ENCODE data around the gene CD200. TPM values are rescaled to one million over a fixed set of nuclear protein-coding genes. Genes with fewer than 3 reads are reported as not detected.

CD200 gene
- total and polyA plus RNA-seq, 7 donors: 0.59 to 1.5 (median 0.68) TPM

GRCh38 chr3:112304611-112305010 is 28.3 kb upstream of the CD200 start:
- Histone ChIP-seq H3K9me3 (no peaks in the 10 kb centered on the region), H3K4me3 (peak overlapping the region; percentile 63), H3K27ac (no peak overlapping the region), H3K27me3 (ENCODE audit: insufficient read depth in 3 of 3, low read length in 2 of 3) (no peaks in the 10 kb centered on the region), H3K4me1 (peaks cover 4% of the 10 kb centered on the region), H3K36me3 (ENCODE audit: insufficient read depth in 1 of 2, low read depth in 1 of 2) (no peaks in the 10 kb centered on the region)
- ATAC-seq: no peak
- intact Hi-C loops (cut with DNase I): no loop called here
- DNase-seq: no peak
- WGBS, 3 donors: 53 to 63% (median 59%) methylated on average over 2 of the region's 2 CpGs
- TF ChIP-seq, protein P1, sequence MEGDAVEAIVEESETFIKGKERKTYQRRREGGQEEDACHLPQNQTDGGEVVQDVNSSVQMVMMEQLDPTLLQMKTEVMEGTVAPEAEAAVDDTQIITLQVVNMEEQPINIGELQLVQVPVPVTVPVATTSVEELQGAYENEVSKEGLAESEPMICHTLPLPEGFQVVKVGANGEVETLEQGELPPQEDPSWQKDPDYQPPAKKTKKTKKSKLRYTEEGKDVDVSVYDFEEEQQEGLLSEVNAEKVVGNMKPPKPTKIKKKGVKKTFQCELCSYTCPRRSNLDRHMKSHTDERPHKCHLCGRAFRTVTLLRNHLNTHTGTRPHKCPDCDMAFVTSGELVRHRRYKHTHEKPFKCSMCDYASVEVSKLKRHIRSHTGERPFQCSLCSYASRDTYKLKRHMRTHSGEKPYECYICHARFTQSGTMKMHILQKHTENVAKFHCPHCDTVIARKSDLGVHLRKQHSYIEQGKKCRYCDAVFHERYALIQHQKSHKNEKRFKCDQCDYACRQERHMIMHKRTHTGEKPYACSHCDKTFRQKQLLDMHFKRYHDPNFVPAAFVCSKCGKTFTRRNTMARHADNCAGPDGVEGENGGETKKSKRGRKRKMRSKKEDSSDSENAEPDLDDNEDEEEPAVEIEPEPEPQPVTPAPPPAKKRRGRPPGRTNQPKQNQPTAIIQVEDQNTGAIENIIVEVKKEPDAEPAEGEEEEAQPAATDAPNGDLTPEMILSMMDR (IDR thresholded peaks at IDR 0.05): peak; percentile 15

- WGBS, 3 donors: 89 to 96% (median 91%) methylated on average over 9 of the region's 9 CpGs
- H3K27ac ChIP-seq: no peak overlapping the region
These were observed 26.1 kb upstream of the CD200 start for GRCh38 chr3:112306825-112307224.

GRCh38 chr3:112307557-112307956 is 25.4 kb upstream of the CD200 start:
- Histone ChIP-seq H3K27me3 (ENCODE audit: insufficient read depth in 3 of 3, low read length in 2 of 3) (no peaks in the 10 kb centered on the region), H3K4me1 (peaks cover 4% of the 10 kb centered on the region), H3K27ac (no peak overlapping the region), H3K9me3 (no peaks in the 10 kb centered on the region), H3K36me3 (ENCODE audit: insufficient read depth in 1 of 2, low read depth in 1 of 2) (no peaks in the 10 kb centered on the region), H3K4me3 (no peak overlapping the region)
- 87 to 95% (median 89%) methylated on average over 4 of the region's 4 CpGs for WGBS, 3 donors
- ATAC-seq (no peak), DNase-seq (no peak)
- intact Hi-C loops (cut with DNase I): no loop called here
- TF ChIP-seq, protein P1 (IDR thresholded peaks at IDR 0.05): no peak

More at GRCh38 chr3:112306825-112307224, 26.1 kb upstream of the CD200 start:
- no peaks in the 10 kb centered on the region for H3K36me3 ChIP-seq (ENCODE audit: insufficient read depth in 1 of 2, low read depth in 1 of 2)
- no peaks in the 10 kb centered on the region for H3K27me3 ChIP-seq (ENCODE audit: insufficient read depth in 3 of 3, low read length in 2 of 3)
- DNase-seq (no peak), ATAC-seq (no peak)
- H3K4me3 ChIP-seq: no peak overlapping the region
- H3K4me1 ChIP-seq: peaks cover 4% of the 10 kb centered on the region
- TF ChIP-seq, protein P1 (IDR thresholded peaks at IDR 0.05): no peak
- intact Hi-C loops (cut with DNase I): no loop called here
- no peaks in the 10 kb centered on the region for H3K9me3 ChIP-seq

DNA sequence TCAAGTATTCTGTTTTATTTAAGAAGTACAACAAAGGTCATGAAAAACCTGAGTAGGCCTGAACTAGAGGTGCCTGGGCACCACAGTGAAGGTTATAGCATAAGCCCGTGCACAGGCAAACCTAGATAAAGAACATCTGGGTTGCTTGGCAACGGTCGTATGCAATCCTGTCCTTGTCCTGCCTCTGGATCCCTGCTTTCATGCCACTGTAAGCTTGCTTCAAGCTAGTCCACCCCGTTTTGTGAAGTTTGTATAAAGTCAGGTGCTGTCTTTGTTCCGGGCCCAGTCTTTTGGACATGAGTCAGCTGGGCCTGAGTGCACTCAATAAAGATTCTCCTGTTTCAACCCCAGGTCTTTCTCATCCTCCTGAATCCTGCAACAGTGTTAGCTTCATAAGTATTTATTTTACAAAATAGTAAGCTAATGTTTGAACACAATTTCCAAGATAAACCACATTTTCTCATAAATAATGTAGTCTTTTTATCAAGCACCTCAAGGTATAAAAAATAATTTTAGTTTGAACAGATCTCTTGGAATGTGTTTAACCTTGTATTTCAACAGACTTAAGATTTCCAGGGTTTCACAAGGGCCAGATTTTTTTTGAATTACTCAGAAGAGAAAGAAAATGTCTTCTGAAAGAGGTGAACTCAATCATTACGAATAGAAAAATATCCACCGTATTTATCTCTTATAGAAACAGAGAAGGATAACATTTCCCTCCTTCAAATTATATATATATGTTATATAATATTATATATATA is 24.6 kb upstream of the CD200 start:
- H3K27ac ChIP-seq: no peak overlapping the region
- H3K36me3 ChIP-seq (ENCODE audit: insufficient read depth in 1 of 2, low read depth in 1 of 2): no peaks in the 10 kb centered on the region
- intact Hi-C loops (cut with DNase I): no loop called here
- DNase-seq (no peak), ATAC-seq (no peak)
- peaks cover 4% of the 10 kb centered on the region for H3K4me1 ChIP-seq
- H3K27me3 ChIP-seq (ENCODE audit: insufficient read depth in 3 of 3, low read length in 2 of 3): no peaks in the 10 kb centered on the region
- 51 to 56% (median 52%) methylated on average over 7 of the region's 7 CpGs for WGBS, 3 donors
- H3K9me3 ChIP-seq: no peaks in the 10 kb centered on the region
- H3K4me3 ChIP-seq: no peak overlapping the region
- TF ChIP-seq, protein P1 (IDR thresholded peaks at IDR 0.05): no peak

DNA sequence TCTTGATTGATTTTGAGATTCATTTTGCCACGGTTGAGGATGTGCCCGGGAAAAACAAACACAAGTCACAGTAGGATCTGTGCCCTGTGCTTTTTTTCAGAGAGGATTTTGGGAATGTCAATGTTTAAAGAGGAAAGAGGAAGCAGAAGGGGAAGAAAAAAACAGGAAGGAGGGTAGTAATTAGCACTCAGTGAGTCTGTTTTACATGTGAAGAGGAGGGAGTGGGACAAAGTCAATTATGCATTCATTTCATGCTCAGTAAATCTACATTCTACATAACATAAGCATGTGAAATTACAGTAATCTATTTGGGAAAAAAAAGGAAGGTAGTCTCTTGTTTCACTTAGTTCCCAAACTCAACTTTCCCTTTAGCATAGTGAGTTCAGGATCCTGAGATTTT is 18.3 kb upstream of the CD200 start:
- no peaks in the 10 kb centered on the region for H3K36me3 ChIP-seq (ENCODE audit: insufficient read depth in 1 of 2, low read depth in 1 of 2)
- peaks cover 3% of the 10 kb centered on the region for H3K9me3 ChIP-seq
- DNase-seq (no peak), ATAC-seq (no peak)
- intact Hi-C loops (cut with DNase I): no loop called here
- TF ChIP-seq, protein P1 (IDR thresholded peaks at IDR 0.05): no peak
- H3K4me3 ChIP-seq: no peak overlapping the region
- H3K27ac ChIP-seq: no peak overlapping the region
- 44 to 55% (median 53%) methylated on average over 2 of the region's 2 CpGs for WGBS, 3 donors
- no peaks in the 10 kb centered on the region for H3K4me1 ChIP-seq
- no peaks in the 10 kb centered on the region for H3K27me3 ChIP-seq (ENCODE audit: insufficient read depth in 3 of 3, low read length in 2 of 3)

Measured in psoas muscle (tissue), 8 donors.